RCC 7860 (cell line): Measurements from ENCODE around the gene HOXC13.

ENCODE experiments used
- DNase-seq: peaks from one replicate; pipeline ENCODE4 v3.0.0-alpha.2; 2015; ENCODE audit warnings: low spot score
- FAIRE-seq: peaks from 2 replicates; lab custom pipeline; 2012; peaks lifted over from hg19 to GRCh38; lab: Jason Lieb, UNC

HOXC13 gene

DNA sequence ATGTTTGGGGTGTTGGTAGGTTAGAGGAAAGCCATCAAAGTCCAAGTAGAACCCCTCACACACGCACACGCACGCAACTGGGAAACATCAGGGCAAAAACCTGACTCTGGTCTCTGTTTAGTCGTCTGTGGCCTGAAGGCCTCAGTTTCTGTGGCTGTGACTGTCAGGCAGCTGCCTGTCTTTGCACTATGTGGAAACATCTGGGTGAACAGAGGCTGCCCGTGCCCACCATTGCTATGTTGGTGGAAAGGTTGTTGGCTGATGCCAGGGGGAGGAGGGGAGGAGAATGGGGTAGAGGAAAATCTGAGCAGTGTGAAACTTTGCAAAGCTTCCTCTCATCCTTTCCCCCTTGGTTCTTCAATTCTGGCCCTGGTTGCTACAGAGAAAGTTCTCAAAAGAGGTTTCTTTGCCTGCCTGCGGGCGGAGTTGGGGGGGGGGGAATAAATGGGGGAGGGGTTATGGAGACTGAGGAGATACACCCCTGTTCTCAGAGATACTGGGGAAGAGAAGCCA is 53.8 kb downstream of the HOXC13 start:
- no peak for DNase-seq
- no peak for FAIRE-seq

GRCh38 chr12:53993162-53994008 is 54.8 kb downstream of the HOXC13 start:
- FAIRE-seq (no peak), DNase-seq (no peak)

DNA sequence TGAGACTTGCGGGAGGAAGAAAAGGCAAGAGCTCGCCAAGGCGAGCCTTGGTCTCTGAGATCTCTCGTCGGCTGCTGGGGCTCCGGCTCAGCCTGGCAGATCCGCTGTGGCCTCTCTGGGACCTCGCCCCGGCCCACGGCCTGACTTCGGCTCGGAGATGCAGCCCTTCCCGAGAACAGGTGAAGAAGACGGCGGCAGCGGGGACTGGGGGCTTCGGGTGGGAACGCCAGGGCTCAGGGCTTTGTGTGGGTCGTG is 55.3 kb downstream of the HOXC13 start:
- no peak for FAIRE-seq
- DNase-seq, result no peak

- FAIRE-seq (no peak), DNase-seq (peak; percentile 32)
Measured at GRCh38 chr12:53994264-53995001, 55.8 kb downstream of the HOXC13 start.

DNA sequence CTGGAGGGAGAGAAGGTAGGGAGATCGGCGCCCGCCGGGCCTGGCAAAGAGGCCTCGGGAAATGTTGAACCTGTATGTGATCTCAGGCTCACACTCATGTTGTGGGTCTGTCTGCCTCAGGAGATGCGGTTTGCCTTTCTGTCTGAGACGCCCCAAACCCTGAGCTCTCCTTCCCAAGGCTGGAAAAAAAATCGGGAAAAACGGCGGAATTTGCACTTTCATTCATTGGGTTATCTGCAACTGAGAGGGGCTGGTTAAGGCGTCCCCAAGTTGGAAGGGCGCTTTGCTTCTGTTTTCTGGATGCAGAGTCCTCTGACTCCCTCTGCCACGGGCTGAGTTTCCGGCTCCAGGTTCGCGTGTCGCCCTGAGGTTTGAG is 56.4 kb downstream of the HOXC13 start:
- no peak for FAIRE-seq
- DNase-seq, result no peak

DNA sequence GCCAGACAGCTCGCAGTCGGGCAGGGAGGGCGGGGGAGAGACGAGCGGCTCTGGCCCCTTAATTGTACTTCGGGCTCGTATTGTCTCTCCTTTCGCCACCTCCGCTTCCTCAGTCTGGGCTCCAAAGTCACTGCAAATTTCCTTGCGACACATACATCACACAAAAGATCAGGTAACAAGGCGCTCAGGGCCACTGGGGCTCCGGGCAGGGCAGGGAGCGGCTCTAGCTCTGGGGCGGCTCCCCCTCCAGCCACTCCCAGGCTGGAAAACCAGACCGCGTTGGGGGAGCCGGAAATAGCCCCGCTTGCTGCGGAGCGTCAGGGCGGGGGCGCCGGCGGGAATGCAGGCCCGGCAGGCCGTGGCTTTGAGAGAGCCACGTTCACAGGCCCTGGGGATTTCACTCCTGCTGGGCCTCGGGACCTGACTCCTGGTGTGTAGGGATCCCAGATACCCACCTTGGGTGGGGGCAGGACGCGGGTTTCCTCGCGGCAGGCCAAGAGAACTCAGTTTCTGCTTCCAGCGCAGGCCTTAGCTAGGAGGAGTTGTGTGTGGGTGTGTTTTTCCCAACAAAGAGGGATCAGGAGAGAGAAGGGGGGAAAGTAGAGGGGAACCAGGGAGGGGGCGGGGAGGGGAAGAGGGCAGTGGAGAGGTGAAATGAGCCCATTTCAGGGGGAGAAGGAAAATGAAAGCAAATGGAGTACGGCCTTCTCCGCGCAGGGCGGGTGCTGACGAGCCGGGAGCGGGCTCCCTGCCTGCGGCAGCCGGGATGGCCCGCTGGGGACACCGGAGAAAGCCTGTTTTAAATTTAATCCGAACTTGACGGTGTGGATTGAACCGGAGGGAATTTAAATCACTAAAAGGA is 57.0 kb downstream of the HOXC13 start:
- DNase-seq, result peak; percentile 58
- no peak for FAIRE-seq
